ENCODE measurements around the gene EIF4E3.

The EIF4E3 gene

GRCh38 chr3:71641674-71642073 lies 83.5 kb downstream of the EIF4E3 start:
- Histone ChIP-seq H3K9me3 (ENCODE audit: control insufficient read depth in 5 of 5, low read length in 5 of 5) (no peaks in the 10 kb centered on the region), H3K4me1 (ENCODE audit: control insufficient read depth in 5 of 5, insufficient read depth in 5 of 5, low read length in 5 of 5) (no peaks in the 10 kb centered on the region), H3K4me3 (ENCODE audit: low read depth in 1 of 5, low read length in 5 of 5) (no peak overlapping the region), H3K27ac (ENCODE audit: low read depth, low read length) (no peak overlapping the region), H3K36me3 (ENCODE audit: control insufficient read depth in 5 of 5, insufficient read depth in 5 of 5, low read length in 5 of 5) (no peaks in the 10 kb centered on the region), H3K27me3 (ENCODE audit: control insufficient read depth in 5 of 5, insufficient read depth in 4 of 5, low read length in 5 of 5) (no peaks in the 10 kb centered on the region), H3K9ac (ENCODE audit: low read length in 5 of 5) (no peak overlapping the region)

GRCh38 chr3:71640331-71640983 lies 84.7 kb downstream of the EIF4E3 start:
- Histone ChIP-seq H3K4me3 (ENCODE audit: low read depth in 1 of 5, low read length in 5 of 5) (no peak overlapping the region), H3K27ac (ENCODE audit: low read depth, low read length) (no peak overlapping the region), H3K9me3 (ENCODE audit: control insufficient read depth in 5 of 5, low read length in 5 of 5) (no peaks in the 10 kb centered on the region), H3K9ac (ENCODE audit: low read length in 5 of 5) (no peak overlapping the region), H3K27me3 (ENCODE audit: control insufficient read depth in 5 of 5, insufficient read depth in 4 of 5, low read length in 5 of 5) (no peaks in the 10 kb centered on the region), H3K36me3 (ENCODE audit: control insufficient read depth in 5 of 5, insufficient read depth in 5 of 5, low read length in 5 of 5) (no peaks in the 10 kb centered on the region), H3K4me1 (ENCODE audit: control insufficient read depth in 5 of 5, insufficient read depth in 5 of 5, low read length in 5 of 5) (no peaks in the 10 kb centered on the region)

- no peaks in the 10 kb centered on the region for H3K27me3 ChIP-seq (ENCODE audit: control insufficient read depth in 5 of 5, insufficient read depth in 4 of 5, low read length in 5 of 5)
- H3K36me3 ChIP-seq (ENCODE audit: control insufficient read depth in 5 of 5, insufficient read depth in 5 of 5, low read length in 5 of 5) = no peaks in the 10 kb centered on the region
- H3K9me3 ChIP-seq (ENCODE audit: control insufficient read depth in 5 of 5, low read length in 5 of 5) = no peaks in the 10 kb centered on the region
- no peak overlapping the region for H3K27ac ChIP-seq (ENCODE audit: low read depth, low read length)
- H3K9ac ChIP-seq (ENCODE audit: low read length in 5 of 5) = no peak overlapping the region
- H3K4me3 ChIP-seq (ENCODE audit: low read depth in 1 of 5, low read length in 5 of 5) = no peak overlapping the region
- no peaks in the 10 kb centered on the region for H3K4me1 ChIP-seq (ENCODE audit: control insufficient read depth in 5 of 5, insufficient read depth in 5 of 5, low read length in 5 of 5)
Observed at GRCh38 chr3:71636482-71636881, 88.7 kb downstream of the EIF4E3 start.

GRCh38 chr3:71636001-71636400 lies 89.2 kb downstream of the EIF4E3 start:
- Histone ChIP-seq H3K9ac (ENCODE audit: low read length in 5 of 5) (no peak overlapping the region), H3K9me3 (ENCODE audit: control insufficient read depth in 5 of 5, low read length in 5 of 5) (no peaks in the 10 kb centered on the region), H3K4me1 (ENCODE audit: control insufficient read depth in 5 of 5, insufficient read depth in 5 of 5, low read length in 5 of 5) (no peaks in the 10 kb centered on the region), H3K27me3 (ENCODE audit: control insufficient read depth in 5 of 5, insufficient read depth in 4 of 5, low read length in 5 of 5) (no peaks in the 10 kb centered on the region), H3K27ac (ENCODE audit: low read depth, low read length) (no peak overlapping the region), H3K36me3 (ENCODE audit: control insufficient read depth in 5 of 5, insufficient read depth in 5 of 5, low read length in 5 of 5) (no peaks in the 10 kb centered on the region), H3K4me3 (ENCODE audit: low read depth in 1 of 5, low read length in 5 of 5) (no peak overlapping the region)

GRCh38 chr3:71634671-71635070 lies 90.5 kb downstream of the EIF4E3 start:
- no peaks in the 10 kb centered on the region for H3K36me3 ChIP-seq (ENCODE audit: control insufficient read depth in 5 of 5, insufficient read depth in 5 of 5, low read length in 5 of 5)
- no peaks in the 10 kb centered on the region for H3K27me3 ChIP-seq (ENCODE audit: control insufficient read depth in 5 of 5, insufficient read depth in 4 of 5, low read length in 5 of 5)
- no peak overlapping the region for H3K9ac ChIP-seq (ENCODE audit: low read length in 5 of 5)
- no peaks in the 10 kb centered on the region for H3K9me3 ChIP-seq (ENCODE audit: control insufficient read depth in 5 of 5, low read length in 5 of 5)
- H3K27ac ChIP-seq (ENCODE audit: low read depth, low read length) = no peak overlapping the region
- no peak overlapping the region for H3K4me3 ChIP-seq (ENCODE audit: low read depth in 1 of 5, low read length in 5 of 5)
- H3K4me1 ChIP-seq (ENCODE audit: control insufficient read depth in 5 of 5, insufficient read depth in 5 of 5, low read length in 5 of 5) = peaks cover 0 to 7% (median 2%) of the 10 kb centered on the region in 5 donors

GRCh38 chr3:71629711-71630110 lies 95.5 kb downstream of the EIF4E3 start:
- Histone ChIP-seq H3K4me3 (ENCODE audit: low read depth in 1 of 5, low read length in 5 of 5) (no peak overlapping the region), H3K27ac (ENCODE audit: low read depth, low read length) (peak overlapping the region; percentile 14), H3K36me3 (ENCODE audit: control insufficient read depth in 5 of 5, insufficient read depth in 5 of 5, low read length in 5 of 5) (no peaks in the 10 kb centered on the region), H3K9ac (ENCODE audit: low read length in 5 of 5) (no peak overlapping the region), H3K9me3 (ENCODE audit: control insufficient read depth in 5 of 5, low read length in 5 of 5) (no peaks in the 10 kb centered on the region), H3K4me1 (ENCODE audit: control insufficient read depth in 5 of 5, insufficient read depth in 5 of 5, low read length in 5 of 5) (peaks cover 0 to 8% (median 2%) of the 10 kb centered on the region in 5 donors), H3K27me3 (ENCODE audit: control insufficient read depth in 5 of 5, insufficient read depth in 4 of 5, low read length in 5 of 5) (no peaks in the 10 kb centered on the region)

- Histone ChIP-seq H3K4me1 (ENCODE audit: control insufficient read depth in 5 of 5, insufficient read depth in 5 of 5, low read length in 5 of 5) (peaks cover 0 to 8% (median 2%) of the 10 kb centered on the region in 5 donors), H3K27ac (ENCODE audit: low read depth, low read length) (peak overlapping the region; percentile 14), H3K4me3 (ENCODE audit: low read depth in 1 of 5, low read length in 5 of 5) (no peak overlapping the region), H3K27me3 (ENCODE audit: control insufficient read depth in 5 of 5, insufficient read depth in 4 of 5, low read length in 5 of 5) (no peaks in the 10 kb centered on the region), H3K9ac (ENCODE audit: low read length in 5 of 5) (no peak overlapping the region), H3K9me3 (ENCODE audit: control insufficient read depth in 5 of 5, low read length in 5 of 5) (no peaks in the 10 kb centered on the region), H3K36me3 (ENCODE audit: control insufficient read depth in 5 of 5, insufficient read depth in 5 of 5, low read length in 5 of 5) (no peaks in the 10 kb centered on the region)
Observed at GRCh38 chr3:71629289-71629688, 95.9 kb downstream of the EIF4E3 start.

GRCh38 chr3:71628522-71628921 lies 96.7 kb downstream of the EIF4E3 start:
- Histone ChIP-seq H3K9ac (ENCODE audit: low read length in 5 of 5) (no peak overlapping the region), H3K4me1 (ENCODE audit: control insufficient read depth in 5 of 5, insufficient read depth in 5 of 5, low read length in 5 of 5) (peaks cover 0 to 8% (median 2%) of the 10 kb centered on the region in 5 donors), H3K9me3 (ENCODE audit: control insufficient read depth in 5 of 5, low read length in 5 of 5) (no peaks in the 10 kb centered on the region), H3K4me3 (ENCODE audit: low read depth in 1 of 5, low read length in 5 of 5) (no peak overlapping the region), H3K27me3 (ENCODE audit: control insufficient read depth in 5 of 5, insufficient read depth in 4 of 5, low read length in 5 of 5) (no peaks in the 10 kb centered on the region), H3K27ac (ENCODE audit: low read depth, low read length) (no peak overlapping the region), H3K36me3 (ENCODE audit: control insufficient read depth in 5 of 5, insufficient read depth in 5 of 5, low read length in 5 of 5) (no peaks in the 10 kb centered on the region)

GRCh38 chr3:71625676-71626075 lies 99.5 kb downstream of the EIF4E3 start:
- Histone ChIP-seq H3K9ac (ENCODE audit: low read length in 5 of 5) (no peak overlapping the region), H3K4me1 (ENCODE audit: control insufficient read depth in 5 of 5, insufficient read depth in 5 of 5, low read length in 5 of 5) (peaks cover 0 to 8% (median 2%) of the 10 kb centered on the region in 5 donors), H3K27ac (ENCODE audit: low read depth, low read length) (no peak overlapping the region), H3K4me3 (ENCODE audit: low read depth in 1 of 5, low read length in 5 of 5) (no peak overlapping the region), H3K9me3 (ENCODE audit: control insufficient read depth in 5 of 5, low read length in 5 of 5) (no peaks in the 10 kb centered on the region), H3K27me3 (ENCODE audit: control insufficient read depth in 5 of 5, insufficient read depth in 4 of 5, low read length in 5 of 5) (no peaks in the 10 kb centered on the region), H3K36me3 (ENCODE audit: control insufficient read depth in 5 of 5, insufficient read depth in 5 of 5, low read length in 5 of 5) (no peaks in the 10 kb centered on the region)

Measured in subcutaneous abdominal adipose tissue (tissue), 5 donors.